ENCODE data around the gene SPRN. TPM values are rescaled to one million over a fixed set of nuclear protein-coding genes. Genes with fewer than 3 reads are reported as not detected.
"Not testable (repeated sequence)": the region's sequence is repeated elsewhere in the genome, so short reads cannot be mapped to it uniquely, and the experiment has no call there.

SPRN gene
- total RNA-seq, 2 donors from 2014 or later, result 0.11 to 0.24 TPM

GRCh38 chr10:133471300-133472109 lies 47.1 kb upstream of the SPRN start:
- H3K9me3 ChIP-seq (ENCODE audit: control insufficient read depth, low read length), result peaks cover 26% of the 10 kb centered on the region
- Mint-ChIP-seq H3K4me1 (no peaks in the 10 kb centered on the region), H3K9me3 (peaks cover 89% of the 10 kb centered on the region), H3K27me3 (ENCODE audit: insufficient read depth) (no peaks in the 10 kb centered on the region), H3K4me3 (no peak overlapping the region), H3K27ac (no peak overlapping the region), H3K36me3 (ENCODE audit: low read depth) (peaks cover 2% of the 10 kb centered on the region)
- 46 to 63% methylated on average over 2 to 7 of the region's 7 CpGs for WGBS, 2 experiments (ENCODE audit: insufficient coverage in 1 of 2, insufficient read length in 1 of 2)
- H3K27ac ChIP-seq (ENCODE audit: low read depth, low read length), result no peak overlapping the region
- no peaks in the 10 kb centered on the region for H3K36me3 ChIP-seq (ENCODE audit: control insufficient read depth, insufficient read depth, low read length)
- no peaks in the 10 kb centered on the region for H3K4me1 ChIP-seq (ENCODE audit: control insufficient read depth, insufficient read depth, low read length)
- no peak overlapping the region for H3K4me3 ChIP-seq (ENCODE audit: low read length)
- no peak for DNase-seq
- no peaks in the 10 kb centered on the region for H3K27me3 ChIP-seq (ENCODE audit: control insufficient read depth, insufficient read depth, low read length, poor library complexity, severe bottlenecking)
- no peak for TF ChIP-seq CTCF (conservative IDR thresholded peaks at IDR 0.05)
- H3K9ac ChIP-seq (ENCODE audit: extremely low read depth, low read length, poor library complexity, severe bottlenecking), result no peak overlapping the region

- not testable (repeated sequence) for H3K27ac Mint-ChIP-seq; H3K4me1 ChIP-seq (ENCODE audit: control insufficient read depth, insufficient read depth, low read length); H3K4me3 Mint-ChIP-seq; H3K27me3 Mint-ChIP-seq (ENCODE audit: insufficient read depth); H3K36me3 ChIP-seq (ENCODE audit: control insufficient read depth, insufficient read depth, low read length); H3K4me3 ChIP-seq (ENCODE audit: low read length); H3K9ac ChIP-seq (ENCODE audit: extremely low read depth, low read length, poor library complexity, severe bottlenecking); DNase-seq; H3K27ac ChIP-seq (ENCODE audit: low read depth, low read length); H3K36me3 Mint-ChIP-seq (ENCODE audit: low read depth); H3K27me3 ChIP-seq (ENCODE audit: control insufficient read depth, insufficient read depth, low read length, poor library complexity, severe bottlenecking); H3K4me1 Mint-ChIP-seq
- H3K9me3 Mint-ChIP-seq, result peaks cover 81% of the 10 kb centered on the region
- WGBS, 2 experiments (ENCODE audit: insufficient coverage in 1 of 2, insufficient read length in 1 of 2), result 68 to 73% methylated on average over 2 to 3 of the region's 3 CpGs
- peaks cover 20% of the 10 kb centered on the region for H3K9me3 ChIP-seq (ENCODE audit: control insufficient read depth, low read length)
Measured at GRCh38 chr10:133469205-133469604, 44.8 kb upstream of the SPRN start.

GRCh38 chr10:133467286-133467911 lies 43.0 kb upstream of the SPRN start:
- H3K4me3 Mint-ChIP-seq, result no peak overlapping the region
- Histone ChIP-seq H3K4me3 (ENCODE audit: low read length) (no peak overlapping the region), H3K9me3 (ENCODE audit: control insufficient read depth, low read length) (peaks cover 22% of the 10 kb centered on the region), H3K9ac (ENCODE audit: extremely low read depth, low read length, poor library complexity, severe bottlenecking) (no peak overlapping the region), H3K27ac (ENCODE audit: low read depth, low read length) (no peak overlapping the region), H3K4me1 (ENCODE audit: control insufficient read depth, insufficient read depth, low read length) (no peaks in the 10 kb centered on the region), H3K36me3 (ENCODE audit: control insufficient read depth, insufficient read depth, low read length) (no peaks in the 10 kb centered on the region), H3K27me3 (ENCODE audit: control insufficient read depth, insufficient read depth, low read length, poor library complexity, severe bottlenecking) (no peaks in the 10 kb centered on the region)
- no peaks in the 10 kb centered on the region for H3K4me1 Mint-ChIP-seq
- peaks cover 2% of the 10 kb centered on the region for H3K36me3 Mint-ChIP-seq (ENCODE audit: low read depth)
- peaks cover 84% of the 10 kb centered on the region for H3K9me3 Mint-ChIP-seq
- TF ChIP-seq CTCF (conservative IDR thresholded peaks at IDR 0.05), result no peak
- WGBS, 2 experiments (ENCODE audit: insufficient coverage in 1 of 2, insufficient read length in 1 of 2), result 82 to 88% methylated on average over 14 to 17 of the region's 17 CpGs
- H3K27ac Mint-ChIP-seq, result no peak overlapping the region
- no peak for DNase-seq
- no peaks in the 10 kb centered on the region for H3K27me3 Mint-ChIP-seq (ENCODE audit: insufficient read depth)

All from endodermal cell (in vitro differentiated cells).